Endothelial cell of umbilical vein (primary cell): ENCODE results near the gene RPL7L1. TPM values are rescaled to one million over a fixed set of nuclear protein-coding genes. Genes with fewer than 3 reads are reported as not detected.

Experiments used
- BruUV-seq: library from RNA; stranded (reverse); fragments of 400-500 nt; replicated peaks from 2 replicates; lab custom pipeline; 2021; lab: Mats Ljungman, UMichigan
- CTCF ChIA-PET: fragments of 300-600, 350-600 bp; sonication (Branson Sonifier 250); formaldehyde crosslinking; loops from one replicate; lab custom pipeline; 2021; ENCODE audit warnings: antibody characterized with exemption, inconsistent platforms; lab: Charles Lee
- POLR2A ChIA-PET: fragments of 300-600, 350-600 bp; sonication (Branson Sonifier 250); formaldehyde crosslinking; loops from one replicate; lab custom pipeline; 2021; ENCODE audit warnings: antibody characterized with exemption, inconsistent platforms; lab: Charles Lee
- DNase-seq: peaks from one replicate; pipeline ENCODE4 v3.0.0-alpha.2; 2011; ENCODE audit warnings: low read depth, low spot score
- FAIRE-seq: peaks from 2 replicates; lab custom pipeline; 2011; peaks lifted over from hg19 to GRCh38; lab: Jason Lieb, UNC
- H2AFZ ChIP-seq: 2 replicates; pipeline ENCODE4 v1.6.0; 2012; ENCODE audit warnings: low read depth, low read length, control low read depth, inconsistent platforms
- H3K27ac ChIP-seq: 2 replicates; pipeline ENCODE4 v1.5.1; 2011; ENCODE audit warnings: low read depth, mild to moderate bottlenecking, control low read depth, low read length, moderate library complexity; ENCODE audit not compliant: insufficient read depth
- H3K27me3 ChIP-seq, 2 experiments: 2 replicates each; pipeline versions ENCODE4 v1.6.0 to v1.6.1; 2011; ENCODE audit warnings: low read length in 2 of 2, mixed read lengths in 1 of 2; ENCODE audit not compliant: control insufficient read depth in 2 of 2, insufficient read depth in 2 of 2
- H3K36me3 ChIP-seq, 2 experiments: 2 replicates in 1 of 2; 3 replicates in 1 of 2; pipeline ENCODE4 v1.5.1; 2011; ENCODE audit warnings: low read length in 2 of 2, mild to moderate bottlenecking in 1 of 2, moderate library complexity in 1 of 2; ENCODE audit not compliant: control insufficient read depth in 2 of 2, insufficient read depth in 2 of 2; ENCODE audit errors: extremely low read depth in 1 of 2
- H3K4me1 ChIP-seq: 3 replicates; pipeline ENCODE4 v1.5.1; 2011; ENCODE audit warnings: mild to moderate bottlenecking, low read length; ENCODE audit not compliant: control insufficient read depth, insufficient read depth; ENCODE audit errors: extremely low read depth
- H3K4me2 ChIP-seq: 2 replicates; pipeline ENCODE4 v1.6.1; 2011; ENCODE audit warnings: low read length, control low read depth, mixed read lengths; ENCODE audit not compliant: insufficient read depth
- H3K4me3 ChIP-seq, 3 experiments: fragments of 200-600 bp in 1 of 3; sonication (generic), shearing (Covaris generic) in 1 of 3; replicated peaks in 1 of 3; 2 replicates each; pipeline ENCODE4 v1.5.1; 2011 to 2016; ENCODE audit warnings: control low read depth in 3 of 3, low read length in 3 of 3, mild to moderate bottlenecking in 2 of 3, inconsistent platforms in 1 of 3, low read depth in 1 of 3, moderate library complexity in 1 of 3; ENCODE audit not compliant: insufficient read depth in 1 of 3
- H3K79me2 ChIP-seq: 2 replicates; pipeline ENCODE4 v1.6.0; 2012; ENCODE audit warnings: low read length, inconsistent platforms; ENCODE audit not compliant: control insufficient read depth, insufficient read depth
- H3K9ac ChIP-seq: replicated peaks from 2 replicates; pipeline ENCODE3; 2011; ENCODE audit warnings: low read length, control low read depth; ENCODE audit not compliant: insufficient read depth; ENCODE audit errors: extremely low read depth
- H3K9me1 ChIP-seq: replicated peaks from 3 replicates; pipeline ENCODE4 v1.6.0; 2011; ENCODE audit warnings: mild to moderate bottlenecking, low read length; ENCODE audit not compliant: control insufficient read depth, insufficient read depth; ENCODE audit errors: extremely low read depth
- H3K9me3 ChIP-seq: replicated peaks from 2 replicates; pipeline ENCODE4 v1.5.1; 2012; ENCODE audit warnings: low read length, inconsistent platforms; ENCODE audit not compliant: control insufficient read depth, insufficient read depth
- H4K20me1 ChIP-seq: replicated peaks from 2 replicates; pipeline ENCODE3; 2011; ENCODE audit warnings: mild to moderate bottlenecking, low read length; ENCODE audit not compliant: control insufficient read depth, insufficient read depth; ENCODE audit errors: extremely low read depth
- EZH2 ChIP-seq: IDR thresholded peaks from 2 replicates; pipeline ENCODE4 v1.6.1; 2012; ENCODE audit warnings: borderline replicate concordance, low read depth, mild to moderate bottlenecking, moderate library complexity, low read length, inconsistent platforms; ENCODE audit not compliant: severe bottlenecking
- FOS ChIP-seq: IDR thresholded peaks from 2 replicates; pipeline ENCODE4 v1.6.1; 2011; ENCODE audit warnings: mild to moderate bottlenecking, low read length, moderate library complexity, borderline replicate concordance; ENCODE audit not compliant: insufficient read depth
- GATA2 ChIP-seq: IDR thresholded peaks from 2 replicates; pipeline ENCODE4 v1.7.0; 2011; ENCODE audit warnings: low read depth, mild to moderate bottlenecking, moderate library complexity, mixed read lengths, low read length; ENCODE audit not compliant: insufficient read length, insufficient read depth
- JUN ChIP-seq: IDR thresholded peaks from 2 replicates; pipeline ENCODE4 v1.6.1; 2011; ENCODE audit warnings: borderline replicate concordance, low read depth; ENCODE audit not compliant: insufficient read length, insufficient read depth
- MYC ChIP-seq: IDR thresholded peaks from one replicate; pipeline ENCODE4 v1.6.1; 2011; ENCODE audit warnings: mild to moderate bottlenecking, low read depth, low read length
- POLR2A ChIP-seq: IDR thresholded peaks from 2 replicates; pipeline ENCODE4 v1.6.1; 2012; ENCODE audit warnings: low read depth, mild to moderate bottlenecking, control low read depth, low read length
- POLR2AphosphoS5 ChIP-seq: IDR thresholded peaks from 2 replicates; pipeline ENCODE4 v1.6.1; 2012; ENCODE audit warnings: low read depth, mild to moderate bottlenecking, control low read depth, low read length, moderate library complexity; ENCODE audit not compliant: insufficient read depth
- dilution Hi-C: fragments of 300-500 bp; cut with MboI; formaldehyde crosslinking; loops from one replicate; pipeline ENCODE4 v1.15.0; 2019; ENCODE audit warnings: low sequenced_read_pairs; ENCODE audit not compliant: extremely low pct_ligation_motif_present
- intact Hi-C: fragments of 100-400 bp; cut with micrococcal nuclease; formaldehyde crosslinking; loops from one replicate; pipeline ENCODE4 v1.10.0; 2022
- polyA plus RNA-seq, 4 experiments: library from polyadenylated mRNA; depleted of rRNA in 3 of 4; stranded (reverse) in 3 of 4; unstranded in 1 of 4; fragments of >200 nt; gene quantifications; 2 replicates each; pipeline versions ENCODE4 v1.2.1 to v1.2.3, GENCODE V29; 2011 to 2012; ENCODE audit warnings: missing spikeins in 1 of 4
- total RNA-seq: library from RNA; stranded (reverse); gene quantifications from 2 replicates; pipeline ENCODE4 v1.2.3, GENCODE V29; 2021
- TF ChIP-seq, protein P1 (sequence below), 2 donors: IDR thresholded peaks; 1 replicate in 1 of 2; 2 replicates in 1 of 2; pipeline ENCODE4 v1.5.1; 2011; ENCODE audit warnings: low read length in 2 of 2, mild to moderate bottlenecking in 2 of 2, moderate library complexity in 2 of 2, control low read depth in 1 of 2, inconsistent platforms in 1 of 2, low read depth in 1 of 2; ENCODE audit not compliant: insufficient read depth in 1 of 2; ENCODE audit errors: extremely low read depth in 1 of 2
- TF ChIP-seq, protein P2 (sequence below): IDR thresholded peaks from 2 replicates; pipeline ENCODE4 v1.6.1; 2011; ENCODE audit not compliant: insufficient read depth, insufficient read length

Gene RPL7L1
- total and polyA plus RNA-seq, 2 donors (not counting 3 experiments of a cell fraction or from before 2014, with no cell fraction given) = 36.9 to 103 TPM

DNA sequence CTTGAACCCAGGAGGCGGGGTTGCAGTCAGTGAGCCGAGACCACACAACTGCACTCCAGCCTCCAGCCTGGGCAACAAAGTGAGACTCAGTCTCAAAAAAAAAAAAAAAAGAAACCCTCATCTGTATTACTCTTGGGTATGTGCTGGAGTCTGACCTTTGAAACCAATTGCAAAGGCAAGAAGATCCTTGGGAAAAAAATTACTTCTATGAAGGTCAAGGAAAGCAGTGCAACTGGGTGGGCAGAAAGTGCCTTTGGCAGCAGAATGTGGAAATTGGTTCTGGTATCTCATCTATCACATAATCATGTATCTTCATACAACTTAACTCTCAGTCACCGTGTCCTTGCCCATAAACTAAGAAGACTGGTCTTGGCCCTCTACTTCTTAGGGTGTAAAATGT is 7.7 kb upstream of the RPL7L1 start:
- Histone ChIP-seq H3K9me1 (no peaks in the 10 kb centered on the region), H3K79me2 (no peaks in the 10 kb centered on the region), H3K27me3 (no peaks in the 10 kb centered on the region), H3K36me3 (no peaks in the 10 kb centered on the region), H2AFZ (no peak overlapping the region), H3K4me2 (no peak overlapping the region), H3K4me3 (no peak overlapping the region), H3K9me3 (no peaks in the 10 kb centered on the region), H4K20me1 (no peaks in the 10 kb centered on the region), H3K27ac (no peak overlapping the region), H3K4me1 (no peaks in the 10 kb centered on the region), H3K9ac (no peak overlapping the region)
- DNase-seq (no peak), FAIRE-seq (no peak)
- intact Hi-C loops = no loop called here
- dilution Hi-C loops = no loop called here
- CTCF ChIA-PET = interaction anchor here (0.7 kb wide), 1 partner anchor 60 kb away, joined by 3 read pairs; no protein-coding TSS in a partner anchor
- TF ChIP-seq GATA2 = no peak
- TF ChIP-seq, protein P1, sequence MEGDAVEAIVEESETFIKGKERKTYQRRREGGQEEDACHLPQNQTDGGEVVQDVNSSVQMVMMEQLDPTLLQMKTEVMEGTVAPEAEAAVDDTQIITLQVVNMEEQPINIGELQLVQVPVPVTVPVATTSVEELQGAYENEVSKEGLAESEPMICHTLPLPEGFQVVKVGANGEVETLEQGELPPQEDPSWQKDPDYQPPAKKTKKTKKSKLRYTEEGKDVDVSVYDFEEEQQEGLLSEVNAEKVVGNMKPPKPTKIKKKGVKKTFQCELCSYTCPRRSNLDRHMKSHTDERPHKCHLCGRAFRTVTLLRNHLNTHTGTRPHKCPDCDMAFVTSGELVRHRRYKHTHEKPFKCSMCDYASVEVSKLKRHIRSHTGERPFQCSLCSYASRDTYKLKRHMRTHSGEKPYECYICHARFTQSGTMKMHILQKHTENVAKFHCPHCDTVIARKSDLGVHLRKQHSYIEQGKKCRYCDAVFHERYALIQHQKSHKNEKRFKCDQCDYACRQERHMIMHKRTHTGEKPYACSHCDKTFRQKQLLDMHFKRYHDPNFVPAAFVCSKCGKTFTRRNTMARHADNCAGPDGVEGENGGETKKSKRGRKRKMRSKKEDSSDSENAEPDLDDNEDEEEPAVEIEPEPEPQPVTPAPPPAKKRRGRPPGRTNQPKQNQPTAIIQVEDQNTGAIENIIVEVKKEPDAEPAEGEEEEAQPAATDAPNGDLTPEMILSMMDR (IDR thresholded peaks at IDR 0.05; ENCODE audit: extremely low read depth in 1 of 2, insufficient read depth in 1 of 2, low read depth in 1 of 2, low read length in 2 of 2) = no peak
- TF ChIP-seq, protein P2, sequence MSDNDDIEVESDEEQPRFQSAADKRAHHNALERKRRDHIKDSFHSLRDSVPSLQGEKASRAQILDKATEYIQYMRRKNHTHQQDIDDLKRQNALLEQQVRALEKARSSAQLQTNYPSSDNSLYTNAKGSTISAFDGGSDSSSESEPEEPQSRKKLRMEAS = no peak
- TF ChIP-seq MYC = no peak
- no peak for TF ChIP-seq JUN
- no peak for TF ChIP-seq POLR2AphosphoS5
- no peak for TF ChIP-seq EZH2
- TF ChIP-seq POLR2A = no peak
- TF ChIP-seq FOS = no peak
- BruUV-seq = no TSS peak
- POLR2A ChIA-PET = no interaction called here
